HG03045 (cell line): ENCODE measurements around the gene PCDHGA3.
"Not testable (repeated sequence)": the region's sequence is repeated elsewhere in the genome, so short reads cannot be mapped to it uniquely, and the experiment has no call there.

Source experiments
- ATAC-seq: cut with Tn5 transposase; IDR thresholded peaks from one replicate; pipeline ENCODE4 v1.9.1; 2021; ENCODE audit warnings: mild to moderate bottlenecking, moderate library complexity; ENCODE audit not compliant: unreplicated experiment

PCDHGA3 gene

GRCh38 chr5:141343242-141343952, at the start of gene PCDHGA3:
Gene PCDHGA3, plus strand, starts transcription at chr5:141343829. Its CDS starts 205 bp downstream, at chr5:141344034.
- no peak for ATAC-seq

- ATAC-seq = no peak
Observed at GRCh38 chr5:141298376-141298775, 45.3 kb upstream of the PCDHGA3 start.

- ATAC-seq = no peak
Observed at GRCh38 chr5:141303756-141304155, 39.9 kb upstream of the PCDHGA3 start, which contains the start of gene SLC25A2. Gene SLC25A2, minus strand, starts transcription at chr5:141304049. Its CDS starts 184 bp downstream, at chr5:141303865.

GRCh38 chr5:141306630-141307029, 37.0 kb upstream of the PCDHGA3 start:
- no peak for ATAC-seq

GRCh38 chr5:141313711-141314110, 29.9 kb upstream of the PCDHGA3 start:
- ATAC-seq = no peak

GRCh38 chr5:141316963-141317362, 26.7 kb upstream of the PCDHGA3 start:
- not testable (repeated sequence) for ATAC-seq

GRCh38 chr5:141319202-141319601, 24.4 kb upstream of the PCDHGA3 start:
- ATAC-seq = no peak

- no peak for ATAC-seq
Observed at GRCh38 chr5:141319699-141320098, 23.9 kb upstream of the PCDHGA3 start.

- peak; percentile 94 for ATAC-seq
Observed at GRCh38 chr5:141320225-141321169, 23.1 kb upstream of the PCDHGA3 start, which contains the start of gene TAF7. Gene TAF7, minus strand, starts transcription at chr5:141320784. Its CDS starts 740 bp downstream, at chr5:141320044.

GRCh38 chr5:141322261-141322660, 21.4 kb upstream of the PCDHGA3 start:
- ATAC-seq = no peak

- ATAC-seq = peak; percentile 82
Observed at GRCh38 chr5:141326088-141326854, 17.4 kb upstream of the PCDHGA3 start.

GRCh38 chr5:141328231-141328630, 15.4 kb upstream of the PCDHGA3 start:
- no peak for ATAC-seq

- ATAC-seq = no peak
Observed at GRCh38 chr5:141330299-141331080, 13.1 kb upstream of the PCDHGA3 start, which contains the start of gene PCDHGA1. Gene PCDHGA1, plus strand, starts transcription at chr5:141330514.

- ATAC-seq = not testable (repeated sequence)
Observed at GRCh38 chr5:141332571-141332970, 11.1 kb upstream of the PCDHGA3 start.

- ATAC-seq = no peak
Observed at GRCh38 chr5:141338538-141339306, 4.9 kb upstream of the PCDHGA3 start, which contains the start of gene PCDHGA2. Gene PCDHGA2, plus strand, starts transcription at chr5:141338760.

- not testable (repeated sequence) for ATAC-seq
Observed at GRCh38 chr5:141340781-141341354, 2.8 kb upstream of the PCDHGA3 start.

GRCh38 chr5:141342773-141343172, 856 bp upstream of the PCDHGA3 start:
- ATAC-seq = no peak

- ATAC-seq = no peak
Observed at GRCh38 chr5:141343953-141344463, 379 bp downstream of the PCDHGA3 start.
